Fibroblast of skin of left quadriceps (primary cell): Measurements from ENCODE around the gene NXPH1.
"Not testable (repeated sequence)": the region's sequence is repeated elsewhere in the genome, so short reads cannot be mapped to it uniquely, and the experiment has no call there.

Experiments used
- DNase-seq, 2 experiments: peaks; one replicate each; pipeline ENCODE4 v3.0.0-alpha.2; 2013; ENCODE audit warnings: low read depth in 2 of 2

Gene NXPH1

GRCh38 chr7:8710124-8710523 lies 276.7 kb downstream of the NXPH1 start:
- no peak for DNase-seq

- no peak for DNase-seq
Observed at GRCh38 chr7:8714791-8715190, 281.4 kb downstream of the NXPH1 start.

GRCh38 chr7:8719102-8719501 lies 285.7 kb downstream of the NXPH1 start:
- DNase-seq, result no peak

DNA sequence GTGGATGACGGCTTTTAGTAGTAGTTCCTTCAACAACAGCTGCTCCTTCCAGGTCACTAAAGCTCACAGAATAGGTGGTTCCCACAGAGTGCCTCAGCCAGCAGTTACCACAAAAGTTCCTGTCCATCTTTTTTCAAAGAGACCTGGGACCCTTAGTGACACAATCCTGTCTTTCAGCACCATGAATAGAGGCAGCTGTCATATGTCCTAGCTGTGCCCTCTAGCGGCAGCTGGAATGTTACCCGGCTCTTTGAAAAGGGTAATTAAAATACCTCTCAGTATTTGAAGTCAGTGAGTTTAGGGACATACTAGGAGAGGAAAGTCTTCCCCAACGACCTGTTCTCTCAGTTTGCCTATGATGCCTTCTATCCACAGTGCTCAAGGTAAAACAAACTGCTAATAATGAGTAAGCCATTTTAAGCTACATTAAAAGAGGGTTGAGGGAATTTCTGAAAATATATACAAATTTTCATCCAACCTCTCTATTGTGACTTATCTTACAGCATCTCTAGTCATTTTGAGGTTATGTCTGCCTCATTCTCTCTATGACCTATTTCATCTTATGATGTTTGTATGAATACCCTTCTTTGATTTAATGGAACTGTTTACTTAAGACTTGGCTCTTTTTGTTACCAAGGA lies 290.8 kb downstream of the NXPH1 start:
- no peak for DNase-seq

DNA sequence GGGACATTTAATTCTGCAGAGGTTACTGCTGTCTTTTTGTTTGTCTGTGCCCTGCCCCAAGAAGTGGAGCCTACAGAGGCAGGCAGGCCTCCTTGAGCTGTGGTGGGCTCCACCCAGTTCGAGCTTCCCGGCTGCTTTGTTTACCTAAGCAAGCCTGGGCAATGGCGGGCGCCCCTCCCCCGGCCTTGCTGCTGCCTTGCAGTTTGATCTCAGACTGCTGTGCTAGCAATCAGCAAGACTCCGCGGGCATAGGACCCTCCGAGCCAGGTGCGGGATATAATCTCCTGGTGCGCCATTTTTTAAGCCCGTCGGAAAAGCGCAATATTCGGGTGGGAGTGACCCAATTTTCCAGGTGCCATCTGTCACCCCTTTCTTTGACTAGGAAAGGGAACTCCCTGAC lies 298.3 kb downstream of the NXPH1 start:
- not testable (repeated sequence) for DNase-seq

GRCh38 chr7:8739837-8740236 lies 306.4 kb downstream of the NXPH1 start:
- no peak for DNase-seq

DNA sequence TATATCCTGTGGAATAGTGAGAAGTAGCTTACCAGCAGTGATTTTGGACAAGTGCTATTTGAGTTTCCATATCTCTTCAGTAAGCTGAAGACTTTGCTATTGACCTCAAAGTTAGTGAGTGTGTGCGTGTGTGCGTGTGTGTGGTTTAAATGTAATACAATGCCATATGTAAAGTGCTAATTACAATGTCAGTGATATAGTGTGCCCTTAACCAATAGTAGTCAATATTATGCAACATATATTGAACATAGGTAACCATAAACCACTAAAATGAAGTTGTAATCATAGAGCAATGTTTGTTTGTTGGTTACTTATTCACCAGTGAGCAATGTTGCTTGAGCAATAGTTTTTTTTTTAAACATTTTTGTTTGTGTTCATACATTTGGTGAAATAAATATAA lies 309.4 kb downstream of the NXPH1 start:
- DNase-seq, result no peak

- DNase-seq, result no peak
Observed at GRCh38 chr7:8747338-8747737, 313.9 kb downstream of the NXPH1 start.

DNA sequence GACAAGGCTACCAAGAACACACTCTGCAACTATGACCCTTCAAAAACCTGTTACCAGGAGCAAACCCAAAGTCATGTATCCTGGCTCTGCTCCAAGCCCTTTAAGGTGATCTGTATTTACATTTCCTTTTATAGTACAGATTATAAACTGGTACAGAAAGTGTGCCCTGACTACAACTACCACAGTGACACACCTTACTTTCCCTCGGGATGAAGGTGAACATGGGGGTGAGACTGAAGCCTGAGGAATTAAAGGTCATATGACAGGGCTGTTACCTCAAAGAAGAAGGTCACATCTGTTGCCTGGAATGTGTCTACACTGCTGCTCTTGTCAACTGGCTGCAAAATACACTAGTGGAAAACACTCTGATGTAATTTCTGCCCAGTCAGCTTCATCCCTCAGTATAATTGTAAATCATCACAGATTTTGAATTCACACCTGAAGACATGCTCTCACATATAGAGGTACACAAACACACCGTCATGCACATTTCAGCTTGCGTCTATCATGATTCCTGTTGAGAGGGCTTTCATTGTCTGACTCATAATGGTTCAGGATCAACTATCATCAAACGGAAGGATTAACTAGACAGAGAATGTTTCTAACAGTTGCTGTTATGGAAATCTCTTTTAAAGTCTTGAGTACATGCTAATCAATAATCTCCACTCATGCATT lies 318.3 kb downstream of the NXPH1 start:
- DNase-seq, result no peak

GRCh38 chr7:8753355-8753754 lies 319.9 kb downstream of the NXPH1 start:
- DNase-seq, result no peak

DNA sequence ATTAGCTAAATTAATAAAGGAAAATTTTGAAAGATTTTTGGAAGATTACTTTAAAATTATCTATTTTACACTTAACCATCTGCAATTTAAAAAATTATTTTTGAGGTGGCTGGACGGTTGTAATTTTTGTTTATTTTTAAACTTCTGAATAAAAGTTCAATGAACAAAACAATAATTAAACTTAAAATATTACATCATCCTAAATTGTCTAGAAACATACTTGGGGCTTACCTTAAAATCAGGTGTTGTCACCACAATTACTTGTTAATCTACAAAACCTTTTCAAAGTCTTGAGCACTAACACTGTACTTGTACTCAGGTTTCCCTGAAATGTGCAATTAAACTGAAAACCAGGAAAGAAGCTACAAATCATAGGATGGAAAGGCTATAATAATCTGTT lies 328.3 kb downstream of the NXPH1 start:
- DNase-seq, result no peak

- DNase-seq, result no peak
Observed at GRCh38 chr7:8762803-8763202, 329.4 kb downstream of the NXPH1 start.

- DNase-seq, result no peak
Observed at GRCh38 chr7:8765374-8765773, 332.0 kb downstream of the NXPH1 start.

DNA sequence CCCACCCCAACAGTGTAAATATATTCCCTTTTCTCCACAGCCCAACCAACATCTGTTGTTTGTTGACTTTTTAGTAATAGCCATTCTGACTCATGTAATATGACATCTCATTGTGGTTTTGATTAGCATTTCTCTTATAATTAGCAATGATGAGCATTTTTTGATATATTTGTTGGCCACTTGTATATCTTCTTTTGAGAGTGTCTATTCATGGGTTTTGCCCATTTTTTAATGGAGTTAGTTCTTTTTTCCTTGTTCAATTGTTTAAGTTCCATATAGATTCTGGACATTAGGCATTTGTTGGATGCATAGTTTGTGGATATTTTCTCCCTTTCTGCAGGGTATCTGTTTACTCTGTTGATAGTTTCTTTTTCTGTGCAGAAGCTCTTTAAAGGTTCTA lies 340.1 kb downstream of the NXPH1 start:
- no peak for DNase-seq

DNA sequence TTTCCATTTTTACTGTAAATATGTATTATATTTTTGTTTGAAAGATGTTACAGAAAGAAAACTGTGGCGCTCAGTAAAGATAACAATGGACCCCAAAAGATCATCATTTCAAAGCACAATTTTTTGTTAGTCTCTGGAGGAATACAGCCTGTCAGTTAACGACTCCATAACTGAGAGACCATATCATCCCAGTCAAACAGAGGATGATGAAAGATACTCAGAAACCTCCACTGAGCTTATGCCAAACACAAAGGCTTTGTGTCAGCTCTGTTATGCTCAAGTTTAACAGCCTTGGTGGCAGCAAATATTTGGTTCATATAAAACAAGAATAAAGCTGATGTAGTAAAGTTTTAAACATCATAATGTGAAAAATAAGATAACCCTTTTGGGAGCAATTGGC lies 345.1 kb downstream of the NXPH1 start:
- no peak for DNase-seq

GRCh38 chr7:8781166-8781565 lies 347.8 kb downstream of the NXPH1 start:
- no peak for DNase-seq

DNA sequence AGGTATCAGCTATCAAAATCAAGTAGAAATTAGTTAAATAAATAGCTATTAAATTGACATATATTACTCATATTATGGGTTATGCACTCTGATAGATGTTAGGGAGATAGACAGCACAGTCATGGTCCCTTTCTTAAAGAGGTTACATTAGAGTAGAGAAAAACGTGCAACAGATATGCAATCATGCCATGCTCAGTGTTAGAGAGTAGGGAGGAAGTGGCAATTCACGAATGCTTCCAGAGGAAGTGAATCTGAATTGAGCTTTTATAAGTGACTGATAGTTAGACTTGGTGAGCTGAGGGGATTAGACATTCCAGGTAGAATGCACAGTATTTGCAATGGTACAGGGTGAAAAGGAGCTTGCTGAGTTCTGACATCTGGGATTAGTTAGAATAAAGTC lies 349.8 kb downstream of the NXPH1 start:
- DNase-seq, result no peak

GRCh38 chr7:8785081-8785480 lies 351.7 kb downstream of the NXPH1 start:
- no peak for DNase-seq

DNA sequence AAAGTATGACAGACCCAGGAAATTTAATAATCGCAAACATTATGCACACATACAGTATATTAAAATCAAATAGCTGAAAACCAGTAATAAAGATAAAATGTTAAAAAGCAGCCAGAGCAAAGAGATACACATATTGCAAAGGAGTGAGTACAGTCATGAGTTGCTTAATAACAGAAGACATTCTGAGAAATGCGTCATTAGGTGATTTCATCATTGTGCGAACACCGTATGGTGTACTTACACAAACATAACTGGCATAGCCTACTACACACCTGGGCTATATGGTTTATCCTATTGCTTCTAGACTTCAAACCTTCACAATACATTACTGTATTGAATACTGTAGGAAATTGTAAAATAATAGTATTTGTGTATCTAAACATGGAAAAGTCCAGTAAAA lies 367.6 kb downstream of the NXPH1 start:
- no peak for DNase-seq
